Measurements from ENCODE around the gene LARGE1. TPM values are rescaled to one million over a fixed set of nuclear protein-coding genes. Genes with fewer than 3 reads are reported as not detected.

The LARGE1 gene
- total RNA-seq, 1 experiment from 2014 or later, result 4.6 TPM

GRCh38 chr22:33260498-33260897 lies 659.8 kb downstream of the LARGE1 start:
- DNase-seq (ENCODE audit: low spot score), result no peak

DNA sequence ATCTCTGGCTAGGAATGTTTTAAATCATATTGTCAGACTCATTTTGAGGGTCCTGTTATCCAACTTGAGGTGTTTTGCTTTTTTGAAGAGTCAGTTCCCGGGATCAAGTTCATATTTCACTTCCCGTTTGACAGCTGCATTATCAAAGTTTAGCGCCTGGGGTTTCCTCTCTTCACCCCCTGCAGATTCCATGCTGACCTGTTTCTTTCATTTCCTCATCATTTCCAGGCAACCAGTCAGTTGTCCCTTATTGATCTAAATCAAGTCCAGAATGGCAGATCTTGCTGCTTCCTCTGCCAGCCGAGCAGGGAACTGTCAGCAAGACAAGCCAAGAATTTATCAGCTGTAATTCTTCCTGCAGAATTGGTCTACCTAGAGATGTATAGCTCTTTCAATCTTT lies 664.5 kb downstream of the LARGE1 start:
- DNase-seq (ENCODE audit: low spot score), result no peak

- DNase-seq (ENCODE audit: low spot score), result no peak
Observed at GRCh38 chr22:33248948-33249347, 671.3 kb downstream of the LARGE1 start.

GRCh38 chr22:33247758-33248157 lies 672.5 kb downstream of the LARGE1 start:
- no peak for DNase-seq (ENCODE audit: low spot score)

DNA sequence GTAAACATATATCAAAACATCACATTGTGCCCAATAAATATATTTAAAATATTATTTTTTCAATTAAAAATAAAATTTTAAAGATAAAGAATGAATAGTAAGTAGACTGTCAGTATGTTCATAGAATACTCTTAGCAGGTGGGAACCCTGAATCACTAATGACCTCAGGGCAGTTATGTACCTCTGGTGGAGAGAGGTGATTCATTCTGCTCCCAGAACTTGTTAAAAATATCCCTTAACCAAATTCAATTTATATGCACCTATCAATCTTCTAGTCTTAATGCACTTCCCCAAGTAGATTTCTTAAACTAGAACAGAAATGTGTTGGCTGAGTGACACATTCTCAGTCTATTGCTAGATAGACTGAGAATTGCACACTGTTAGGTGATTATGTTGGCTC lies 678.2 kb downstream of the LARGE1 start:
- no peak for DNase-seq (ENCODE audit: low spot score)

- DNase-seq (ENCODE audit: low spot score), result no peak
Observed at GRCh38 chr22:33240888-33241475, 679.3 kb downstream of the LARGE1 start.

DNA sequence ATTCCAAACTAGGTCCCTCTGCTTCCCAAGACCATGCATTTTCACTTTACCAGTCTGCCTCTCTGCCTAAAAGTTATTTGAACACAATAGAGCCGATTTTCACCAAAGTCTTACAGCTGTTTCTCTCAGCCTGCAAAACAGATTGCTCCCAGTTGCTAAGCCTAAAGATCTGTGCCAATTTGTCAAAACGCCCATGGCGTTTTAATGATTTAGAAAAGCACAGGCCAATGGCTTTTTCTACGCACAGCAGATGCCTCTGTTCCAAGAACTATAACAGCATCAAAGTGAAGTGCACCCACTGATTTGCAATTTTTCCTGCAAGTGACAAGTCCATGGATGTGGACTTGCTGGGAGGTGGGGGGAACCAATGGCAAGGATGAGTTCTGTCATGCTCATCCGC lies 688.2 kb downstream of the LARGE1 start:
- DNase-seq (ENCODE audit: low spot score), result no peak

DNA sequence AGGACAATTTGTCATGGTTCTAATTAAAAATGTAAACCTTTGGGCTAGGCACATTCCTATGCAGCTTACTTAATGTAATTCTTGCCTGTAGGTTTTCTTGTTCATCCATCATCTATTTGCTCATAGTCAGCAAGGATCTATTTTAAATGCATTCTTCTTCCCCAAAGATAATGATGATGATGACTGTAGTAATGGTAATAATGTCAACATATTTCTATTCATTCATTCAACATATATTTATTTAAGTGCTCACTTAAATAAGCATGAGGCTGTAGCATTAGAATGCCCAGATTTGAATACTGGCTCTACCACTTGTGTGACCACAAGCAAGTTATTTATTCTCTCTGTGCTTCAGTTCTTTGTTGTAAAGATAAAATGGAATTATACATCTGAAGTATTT lies 692.5 kb downstream of the LARGE1 start:
- DNase-seq (ENCODE audit: low spot score), result no peak

GRCh38 chr22:33224841-33225240 lies 695.4 kb downstream of the LARGE1 start:
- DNase-seq (ENCODE audit: low spot score), result no peak

Data from H4 (cell line).